OCI-LY1 (cell line): Measurements from ENCODE around the gene WDPCP.

Experiments
- H2AFZ ChIP-seq: fragments of 200-600 bp; sonication (generic), shearing (Covaris generic); 2 replicates; pipeline ENCODE4 v1.6.0; 2014; ENCODE audit warnings: antibody characterized with exemption, mild to moderate bottlenecking, low read length
- H3F3A ChIP-seq: fragments of 200-600 bp; sonication (generic), shearing (Covaris generic); 2 replicates; pipeline ENCODE4 v1.6.0; 2014; ENCODE audit warnings: mild to moderate bottlenecking, antibody characterized with exemption, low read length, moderate library complexity; ENCODE audit not compliant: insufficient read depth
- H3K27ac ChIP-seq: fragments of 200-600 bp; sonication (generic); 2 replicates; pipeline ENCODE4 v1.5.1; 2014; ENCODE audit warnings: low read length, mixed run types, mild to moderate bottlenecking, low read depth; ENCODE audit not compliant: poor library complexity, severe bottlenecking
- H3K27me3 ChIP-seq: fragments of 200-600 bp; sonication (generic); 2 replicates; pipeline ENCODE4 v1.6.0; 2014; ENCODE audit warnings: antibody characterized with exemption, mild to moderate bottlenecking, low read length, moderate library complexity; ENCODE audit not compliant: insufficient read depth
- H3K36me3 ChIP-seq: fragments of 200-600 bp; sonication (generic); 2 replicates; pipeline ENCODE4 v1.6.1; 2014; ENCODE audit warnings: mild to moderate bottlenecking, antibody characterized with exemption, low read length, moderate library complexity, mixed read lengths; ENCODE audit not compliant: insufficient read depth
- H3K4me1 ChIP-seq: fragments of 200-600 bp; sonication (generic); 2 replicates; pipeline ENCODE4 v1.5.1; 2014; ENCODE audit warnings: mild to moderate bottlenecking, low read length, moderate library complexity; ENCODE audit not compliant: insufficient read depth, severe bottlenecking
- H3K4me2 ChIP-seq: fragments of 200-600 bp; sonication (generic), shearing (Covaris generic); 2 replicates; pipeline ENCODE4 v1.6.1; 2014; ENCODE audit warnings: low read length
- H3K4me3 ChIP-seq: fragments of 200-600 bp; sonication (generic); 2 replicates; pipeline ENCODE4 v1.5.1; 2014; ENCODE audit warnings: low read length, low read depth, mild to moderate bottlenecking, mixed read lengths; ENCODE audit not compliant: poor library complexity, severe bottlenecking
- H3K79me2 ChIP-seq: fragments of 200-600 bp; shearing (Covaris generic); 2 replicates; pipeline ENCODE4 v1.6.1; 2016; ENCODE audit warnings: mixed run types, low read length, mixed read lengths; ENCODE audit not compliant: insufficient read depth
- H3K9ac ChIP-seq: fragments of 200-600 bp; sonication (generic), shearing (Covaris generic); 2 replicates; pipeline ENCODE4 v1.6.1; 2014; ENCODE audit warnings: mild to moderate bottlenecking, low read length, mixed read lengths
- H3K9me2 ChIP-seq: fragments of 200-600 bp; sonication (generic), shearing (Covaris generic); 2 replicates; pipeline ENCODE4 v1.6.1; 2014; ENCODE audit warnings: low read depth, mild to moderate bottlenecking, low read length, mixed read lengths
- H3K9me3 ChIP-seq: fragments of 200-600 bp; shearing (Covaris generic); 2 replicates; pipeline ENCODE4 v1.6.1; 2014; ENCODE audit warnings: low read length, mixed read lengths
- H4K20me1 ChIP-seq: fragments of 200-600 bp; sonication (generic), shearing (Covaris generic); 2 replicates; pipeline ENCODE4 v1.6.0; 2016; ENCODE audit warnings: mild to moderate bottlenecking, low read length; ENCODE audit not compliant: insufficient read depth
- CTCF ChIP-seq: fragments of 200-600 bp; sonication (generic), shearing (Covaris generic); IDR thresholded peaks from 2 replicates; pipeline ENCODE4 v1.5.1; 2017; ENCODE audit warnings: mild to moderate bottlenecking, antibody characterized with exemption, low read length, moderate library complexity, mixed read lengths
- EZH2 ChIP-seq: fragments of 200-600 bp; sonication (generic), shearing (Covaris generic); IDR thresholded peaks from 2 replicates; pipeline ENCODE4 v1.8.0; 2017; ENCODE audit warnings: borderline replicate concordance, mixed run types, mild to moderate bottlenecking, antibody characterized with exemption, low read length, moderate library complexity, mixed read lengths

WDPCP gene

GRCh38 chr2:63071664-63072063 is 516.6 kb downstream of the WDPCP start:
- Histone ChIP-seq H3K27ac (no peak overlapping the region), H3K4me1 (peaks cover 14% of the 10 kb centered on the region), H3K4me3 (no peak overlapping the region), H2AFZ (no peak overlapping the region), H3F3A (no peaks in the 10 kb centered on the region), H3K4me2 (no peak overlapping the region), H3K9me3 (no peaks in the 10 kb centered on the region), H3K36me3 (no peaks in the 10 kb centered on the region), H3K9ac (no peak overlapping the region), H3K9me2 (no peaks in the 10 kb centered on the region), H3K27me3 (no peaks in the 10 kb centered on the region), H4K20me1 (no peaks in the 10 kb centered on the region), H3K79me2 (no peaks in the 10 kb centered on the region)
- TF ChIP-seq CTCF: no peak
- no peak for TF ChIP-seq EZH2
